ENCODE data around the gene DACT1. TPM values are rescaled to one million over a fixed set of nuclear protein-coding genes. Genes with fewer than 3 reads are reported as not detected.

Gene DACT1
- total and polyA plus RNA-seq, 2 donors from 2014 or later: 2.1 to 18.6 TPM

DNA sequence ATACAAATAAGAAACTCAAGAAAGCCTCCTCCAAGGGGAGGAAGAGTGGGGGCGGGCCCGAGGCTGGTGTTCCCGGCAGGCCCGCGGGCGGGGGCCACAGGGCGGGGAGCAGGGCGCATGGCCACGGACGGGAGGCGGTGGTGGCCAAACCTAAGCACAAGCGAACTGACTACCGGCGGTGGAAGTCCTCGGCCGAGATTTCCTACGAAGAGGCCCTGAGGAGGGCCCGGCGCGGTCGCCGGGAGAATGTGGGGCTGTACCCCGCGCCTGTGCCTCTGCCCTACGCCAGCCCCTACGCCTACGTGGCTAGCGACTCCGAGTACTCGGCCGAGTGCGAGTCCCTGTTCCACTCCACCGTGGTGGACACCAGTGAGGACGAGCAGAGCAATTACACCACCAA lies 8.7 kb downstream of the DACT1 start:
- H3K9ac ChIP-seq (ENCODE audit: low read length in 3 of 3): no peak overlapping the region
- no peak for TF ChIP-seq CTCF (IDR thresholded peaks at IDR 0.05; ENCODE audit: borderline replicate concordance, extremely low read depth, insufficient read depth)

GRCh38 chr14:58647777-58648176 lies 10.0 kb downstream of the DACT1 start:
- no peak overlapping the region for H3K27ac ChIP-seq (ENCODE audit: low read depth in 2 of 2, low read length in 2 of 2)
- no peak overlapping the region for H3K9ac ChIP-seq (ENCODE audit: low read length in 3 of 3)
- no peaks in the 10 kb centered on the region for H3K27me3 ChIP-seq (ENCODE audit: control insufficient read depth, insufficient read depth, low read length)
- DNase-seq: no peak
- no peak overlapping the region for H3K4me3 ChIP-seq (ENCODE audit: low read length in 3 of 3)
- FAIRE-seq: no peak
- no peaks in the 10 kb centered on the region for H3K9me3 ChIP-seq (ENCODE audit: control insufficient read depth in 2 of 3, insufficient read depth in 1 of 3, low read length in 3 of 3)
- no peaks in the 10 kb centered on the region for H3K4me1 ChIP-seq (ENCODE audit: control insufficient read depth in 2 of 3, insufficient read depth in 2 of 3, low read depth in 1 of 3, low read length in 3 of 3)
- TF ChIP-seq CTCF (IDR thresholded peaks at IDR 0.05; ENCODE audit: borderline replicate concordance, extremely low read depth, insufficient read depth): no peak
- intact Hi-C loops (cut with DNase I): loop anchor here (10.0 kb wide), 1 partner anchor 387 kb away; no protein-coding TSS in a partner anchor
- peaks cover 0 to 6% (median 3%) of the 10 kb centered on the region in 3 donors for H3K36me3 ChIP-seq (ENCODE audit: control insufficient read depth in 2 of 3, insufficient read depth in 3 of 3, low read length in 3 of 3)

More for the DNA sequence above, 8.7 kb downstream of the DACT1 start:
- Histone ChIP-seq H3K27ac (ENCODE audit: low read depth in 2 of 2, low read length in 2 of 2) (no peak overlapping the region), H3K9me3 (ENCODE audit: control insufficient read depth in 2 of 3, insufficient read depth in 1 of 3, low read length in 3 of 3) (no peaks in the 10 kb centered on the region), H3K36me3 (ENCODE audit: control insufficient read depth in 2 of 3, insufficient read depth in 3 of 3, low read length in 3 of 3) (peaks cover 0 to 6% (median 5%) of the 10 kb centered on the region in 3 donors), H3K4me3 (ENCODE audit: low read length in 3 of 3) (no peak overlapping the region), H3K4me1 (ENCODE audit: control insufficient read depth in 2 of 3, insufficient read depth in 2 of 3, low read depth in 1 of 3, low read length in 3 of 3) (no peaks in the 10 kb centered on the region), H3K27me3 (ENCODE audit: control insufficient read depth, insufficient read depth, low read length) (no peaks in the 10 kb centered on the region)
- DNase-seq: no peak
- intact Hi-C loops (cut with DNase I): loop anchor here (10.0 kb wide), 1 partner anchor 388 kb away; no protein-coding TSS in a partner anchor
- no peak for FAIRE-seq

DNA sequence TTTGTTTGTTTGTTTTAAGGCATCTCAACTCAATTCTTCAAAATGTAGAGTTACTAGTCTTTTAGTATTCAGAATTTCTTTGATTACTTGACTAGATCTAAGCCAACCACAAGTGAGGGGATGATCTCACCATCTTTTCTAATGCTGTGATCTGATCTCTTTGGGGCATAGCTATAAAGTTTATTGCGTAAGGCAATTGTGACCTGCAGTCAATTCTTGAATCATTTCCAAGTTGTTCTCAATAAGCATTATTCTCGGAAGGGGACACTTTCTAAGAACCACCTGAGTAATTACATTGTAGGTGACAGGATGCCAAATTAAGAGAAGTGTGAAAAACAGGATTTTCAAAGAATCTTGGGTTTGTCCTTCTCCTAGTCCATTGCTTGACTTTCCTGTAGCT lies 13.1 kb downstream of the DACT1 start:
- H3K36me3 ChIP-seq (ENCODE audit: control insufficient read depth in 2 of 3, insufficient read depth in 3 of 3, low read length in 3 of 3): no peaks in the 10 kb centered on the region
- H3K4me1 ChIP-seq (ENCODE audit: control insufficient read depth in 2 of 3, insufficient read depth in 2 of 3, low read depth in 1 of 3, low read length in 3 of 3): no peaks in the 10 kb centered on the region
- no peak overlapping the region for H3K9ac ChIP-seq (ENCODE audit: low read length in 3 of 3)
- H3K4me3 ChIP-seq (ENCODE audit: low read length in 3 of 3): no peak overlapping the region
- no peak for DNase-seq
- intact Hi-C loops (cut with DNase I): no loop called here
- TF ChIP-seq CTCF (IDR thresholded peaks at IDR 0.05; ENCODE audit: borderline replicate concordance, extremely low read depth, insufficient read depth): no peak
- no peak overlapping the region for H3K27ac ChIP-seq (ENCODE audit: low read depth in 2 of 2, low read length in 2 of 2)
- no peaks in the 10 kb centered on the region for H3K27me3 ChIP-seq (ENCODE audit: control insufficient read depth, insufficient read depth, low read length)
- H3K9me3 ChIP-seq (ENCODE audit: control insufficient read depth in 2 of 3, insufficient read depth in 1 of 3, low read length in 3 of 3): no peaks in the 10 kb centered on the region
- no peak for FAIRE-seq

Data from kidney (tissue), 14 donors.